ENCODE measurements around the gene LRMDA.

LRMDA gene

GRCh38 chr10:75582102-75582501 lies 150.7 kb downstream of the LRMDA start:
- Mint-ChIP-seq H3K4me3 (no peak overlapping the region), H3K27me3 (ENCODE audit: low read depth) (peaks cover 6% of the 10 kb centered on the region), H3K4me1 (no peaks in the 10 kb centered on the region), H3K36me3 (ENCODE audit: low read depth) (peaks cover 42% of the 10 kb centered on the region), H3K9me3 (peaks cover 64% of the 10 kb centered on the region), H3K27ac (no peak overlapping the region)
- no peak for TF ChIP-seq CTCF (IDR thresholded peaks at IDR 0.05; ENCODE audit: unreplicated experiment in 3 of 3)

GRCh38 chr10:75585294-75585693 lies 153.9 kb downstream of the LRMDA start:
- Mint-ChIP-seq H3K27me3 (ENCODE audit: low read depth) (peaks cover 3% of the 10 kb centered on the region), H3K4me3 (no peak overlapping the region), H3K9me3 (peaks cover 38% of the 10 kb centered on the region), H3K36me3 (ENCODE audit: low read depth) (peaks cover 23% of the 10 kb centered on the region), H3K4me1 (no peaks in the 10 kb centered on the region), H3K27ac (no peak overlapping the region)
- TF ChIP-seq CTCF (IDR thresholded peaks at IDR 0.05; ENCODE audit: unreplicated experiment in 3 of 3), result no peak

GRCh38 chr10:75586814-75587213 lies 155.4 kb downstream of the LRMDA start:
- Mint-ChIP-seq H3K4me1 (peaks cover 4% of the 10 kb centered on the region), H3K9me3 (peaks cover 27% of the 10 kb centered on the region), H3K27ac (no peak overlapping the region)

GRCh38 chr10:75588031-75588430 lies 156.6 kb downstream of the LRMDA start:
- peaks cover 16% of the 10 kb centered on the region for H3K4me1 Mint-ChIP-seq
- H3K27me3 Mint-ChIP-seq (ENCODE audit: low read depth), result peaks cover 13% of the 10 kb centered on the region
- H3K27ac Mint-ChIP-seq, result no peak overlapping the region
- no peak for TF ChIP-seq CTCF (IDR thresholded peaks at IDR 0.05; ENCODE audit: unreplicated experiment in 3 of 3)
- H3K4me3 Mint-ChIP-seq, result no peak overlapping the region
- peaks cover 20% of the 10 kb centered on the region for H3K9me3 Mint-ChIP-seq
- H3K36me3 Mint-ChIP-seq (ENCODE audit: low read depth), result peaks cover 9% of the 10 kb centered on the region

More at GRCh38 chr10:75586814-75587213, 155.4 kb downstream of the LRMDA start:
- Mint-ChIP-seq H3K27me3 (ENCODE audit: low read depth) (peaks cover 4% of the 10 kb centered on the region), H3K4me3 (no peak overlapping the region), H3K36me3 (ENCODE audit: low read depth) (peaks cover 15% of the 10 kb centered on the region)
- no peak for TF ChIP-seq CTCF (IDR thresholded peaks at IDR 0.05; ENCODE audit: unreplicated experiment in 3 of 3)

- Mint-ChIP-seq H3K4me3 (no peak overlapping the region), H3K27ac (no peak overlapping the region), H3K4me1 (peaks cover 21% of the 10 kb centered on the region), H3K9me3 (peaks cover 6% of the 10 kb centered on the region), H3K36me3 (ENCODE audit: low read depth) (peaks cover 3% of the 10 kb centered on the region), H3K27me3 (ENCODE audit: low read depth) (peaks cover 16% of the 10 kb centered on the region)
- no peak for TF ChIP-seq CTCF (IDR thresholded peaks at IDR 0.05; ENCODE audit: unreplicated experiment in 3 of 3)
Measured at GRCh38 chr10:75589895-75590654, 158.7 kb downstream of the LRMDA start.
